Effector CD4-positive, alpha-beta T cell (primary cell): Measurements from ENCODE around the gene TCF7.

ENCODE experiments used
- DNase-seq: peaks from one replicate; pipeline ENCODE4 v3.0.0-alpha.2; 2020
- total RNA-seq: gene quantifications from one replicate; lab custom pipeline; 2026; lab: John Stamatoyannopoulos, UW

TCF7 gene
- total RNA-seq: 539 reads per million, percentile 98 among the genes with 10 or more reads in this experiment

- peak; percentile 75 for DNase-seq
Observed at GRCh38 chr5:134113902-134114875, at the start of gene TCF7. Gene TCF7, plus strand, starts transcription at chr5:134114681. Its CDS starts 226 bp downstream, at chr5:134114907.

GRCh38 chr5:134069553-134069952, 44.9 kb upstream of the TCF7 start:
- no peak for DNase-seq

DNA sequence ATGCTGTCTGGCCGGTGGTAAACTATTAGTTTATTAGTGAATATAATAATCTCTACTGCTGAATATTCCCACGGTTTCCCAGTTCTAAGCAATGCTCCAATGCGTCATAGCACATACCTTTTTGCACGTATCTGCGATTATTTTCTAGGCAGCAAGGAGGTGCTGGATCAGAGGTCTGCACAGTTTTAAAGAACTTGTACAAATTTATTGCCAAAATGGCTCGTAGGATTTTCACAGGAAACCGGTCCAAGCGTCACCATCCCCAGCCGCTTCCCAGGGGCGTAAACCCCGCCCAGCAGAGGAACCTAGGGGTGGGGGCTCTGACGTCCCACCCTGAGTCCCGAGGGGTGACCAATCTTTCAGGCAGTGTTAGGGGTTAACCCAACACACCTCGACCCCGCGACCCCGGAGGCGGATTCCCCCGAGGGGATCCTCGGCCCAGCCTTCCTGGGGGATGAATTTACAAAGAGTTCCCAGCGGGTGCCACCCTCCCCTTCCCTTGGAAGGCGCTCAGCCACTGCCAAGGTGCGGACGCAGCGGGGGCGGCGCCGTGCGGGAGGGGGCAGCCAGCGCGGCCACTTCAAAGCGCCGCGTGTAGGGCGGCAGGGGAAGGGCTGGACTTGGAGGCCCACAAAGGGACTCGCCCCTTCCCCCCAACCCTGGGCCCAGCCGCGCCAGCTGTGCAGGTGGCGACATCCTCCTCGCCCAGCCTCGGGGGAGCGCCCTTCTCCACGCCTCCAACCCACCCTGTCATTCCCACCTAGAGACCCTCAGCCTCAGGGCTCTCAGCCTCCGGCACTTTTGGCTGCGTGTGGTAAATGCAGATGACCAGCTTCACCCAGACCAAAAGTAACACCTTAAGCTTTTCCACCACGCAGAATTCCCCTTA, 43.5 kb upstream of the TCF7 start:
- DNase-seq: no peak

DNA sequence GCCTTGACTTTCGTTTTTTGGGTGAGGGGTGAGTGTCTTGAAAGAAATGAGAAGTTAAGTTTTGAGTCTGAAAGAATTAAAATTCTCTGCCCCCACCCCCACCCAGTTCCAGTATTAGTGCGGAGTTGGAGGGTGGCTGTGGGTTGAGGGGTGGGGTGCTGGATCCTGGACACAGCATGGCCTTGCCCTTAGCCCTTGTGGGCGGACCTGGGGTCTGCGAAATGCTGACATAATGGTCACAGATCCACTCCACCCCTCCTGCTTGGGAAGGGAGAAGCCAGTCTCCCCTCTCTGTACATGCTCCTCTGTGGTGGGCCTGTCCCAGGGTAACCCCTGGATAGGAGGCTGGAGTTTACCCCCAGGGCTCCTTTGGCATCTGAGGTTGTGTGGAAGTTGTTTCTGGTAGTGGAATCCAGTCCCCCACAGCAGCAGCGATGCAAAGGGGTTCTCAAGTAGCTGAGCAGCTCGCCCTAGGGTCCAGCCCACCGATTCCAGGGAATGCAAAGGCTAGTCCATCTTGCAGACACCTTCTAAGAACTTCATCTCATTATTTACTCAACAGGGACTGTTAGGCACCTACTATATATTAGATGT, 42.8 kb upstream of the TCF7 start:
- DNase-seq: no peak

DNA sequence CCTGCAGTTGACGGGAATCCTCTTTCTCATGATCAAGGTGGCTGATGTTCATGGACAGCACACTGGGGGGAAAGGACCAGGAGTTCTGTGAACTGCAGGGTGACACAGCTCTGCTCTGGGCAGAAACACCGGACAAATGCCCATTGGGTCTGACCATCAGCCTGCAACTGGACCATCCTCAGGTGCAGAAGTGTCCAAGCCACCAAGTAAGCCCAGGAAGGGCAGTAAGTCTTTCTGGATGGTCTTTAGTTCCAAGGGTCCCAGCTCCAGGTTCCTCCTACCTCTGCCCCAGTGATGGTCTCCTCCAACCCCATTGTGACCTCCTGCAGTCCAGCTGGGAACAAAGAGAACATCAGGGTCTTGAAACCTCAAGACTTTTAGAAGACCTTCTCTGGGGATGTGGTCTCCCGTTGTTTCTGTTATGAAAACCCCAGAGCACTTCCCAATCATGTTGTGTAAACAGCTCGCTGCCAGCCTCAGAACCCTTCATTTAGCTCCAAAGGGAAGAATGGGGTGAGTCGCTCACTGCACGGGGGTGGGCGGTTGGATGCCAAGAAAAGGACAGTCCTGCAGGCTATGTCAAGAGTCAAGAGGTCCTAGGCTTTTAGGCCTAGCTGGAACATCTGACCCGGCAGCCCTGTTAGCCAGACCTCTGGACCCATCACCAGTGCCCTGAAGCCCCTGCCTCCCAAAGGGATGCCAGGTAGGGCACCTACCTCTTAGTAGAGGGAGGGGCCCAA, 41.8 kb upstream of the TCF7 start:
- DNase-seq: no peak

DNA sequence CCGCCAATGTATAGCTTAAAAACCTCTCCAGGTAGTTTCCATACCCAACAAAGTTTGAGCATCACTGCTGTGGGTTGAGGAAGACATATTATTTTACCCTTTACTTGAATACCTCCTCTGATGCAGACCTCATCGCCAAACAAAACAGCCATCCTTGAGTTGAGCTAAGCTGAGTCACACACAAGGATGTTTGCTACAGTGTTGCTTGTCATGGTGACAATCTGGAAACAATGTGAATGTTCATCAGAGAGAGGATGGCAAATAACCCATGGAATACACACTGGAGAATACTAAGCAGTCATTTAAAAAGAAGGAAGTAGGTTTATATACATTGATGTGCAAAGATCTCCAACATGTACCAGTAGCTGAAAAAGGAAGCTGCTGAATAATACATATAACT, 41.1 kb upstream of the TCF7 start:
- DNase-seq: no peak

GRCh38 chr5:134075102-134075501, 39.4 kb upstream of the TCF7 start:
- no peak for DNase-seq

- no peak for DNase-seq
Observed at GRCh38 chr5:134077926-134078580, 36.4 kb upstream of the TCF7 start.

DNA sequence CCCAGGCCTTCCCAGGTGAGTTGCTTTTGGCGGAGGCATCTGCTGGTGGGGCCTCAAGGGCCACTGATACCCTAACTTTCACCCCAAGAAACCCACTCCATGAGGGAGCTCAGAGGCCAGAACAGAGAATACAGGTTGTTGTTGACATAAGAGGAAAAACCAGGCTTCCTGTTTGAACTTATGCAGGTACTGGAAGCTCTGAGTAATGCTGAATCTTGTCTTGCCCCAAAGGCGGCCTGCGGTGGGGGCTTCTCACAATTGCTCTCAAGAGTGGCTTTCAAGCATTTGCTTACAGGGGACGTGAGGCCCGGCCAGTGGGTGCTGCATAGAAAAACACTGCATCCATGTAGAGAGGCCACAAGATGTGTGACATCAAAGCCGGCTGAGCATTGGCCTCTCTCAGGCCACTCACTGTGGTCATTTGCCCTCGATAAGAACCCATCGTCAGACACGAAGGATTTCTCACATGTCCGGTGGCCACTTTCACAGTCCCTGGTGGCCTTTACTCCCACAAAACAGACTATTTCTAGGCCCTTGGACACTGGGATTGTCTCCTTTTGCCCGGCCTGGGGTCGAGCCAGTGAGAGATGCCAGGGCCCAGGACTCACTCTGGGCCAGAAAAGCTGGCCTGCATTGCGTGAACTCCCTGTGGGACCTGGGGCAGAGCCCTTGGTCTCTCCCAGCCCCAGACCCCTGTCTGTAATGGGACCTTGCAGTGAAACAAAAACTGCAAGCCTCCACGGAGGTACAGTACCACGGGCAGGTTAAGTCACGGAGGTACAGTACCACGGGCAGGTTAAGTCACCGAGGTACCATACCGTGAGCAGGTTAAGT, 34.5 kb upstream of the TCF7 start:
- peak; percentile 55 for DNase-seq

DNA sequence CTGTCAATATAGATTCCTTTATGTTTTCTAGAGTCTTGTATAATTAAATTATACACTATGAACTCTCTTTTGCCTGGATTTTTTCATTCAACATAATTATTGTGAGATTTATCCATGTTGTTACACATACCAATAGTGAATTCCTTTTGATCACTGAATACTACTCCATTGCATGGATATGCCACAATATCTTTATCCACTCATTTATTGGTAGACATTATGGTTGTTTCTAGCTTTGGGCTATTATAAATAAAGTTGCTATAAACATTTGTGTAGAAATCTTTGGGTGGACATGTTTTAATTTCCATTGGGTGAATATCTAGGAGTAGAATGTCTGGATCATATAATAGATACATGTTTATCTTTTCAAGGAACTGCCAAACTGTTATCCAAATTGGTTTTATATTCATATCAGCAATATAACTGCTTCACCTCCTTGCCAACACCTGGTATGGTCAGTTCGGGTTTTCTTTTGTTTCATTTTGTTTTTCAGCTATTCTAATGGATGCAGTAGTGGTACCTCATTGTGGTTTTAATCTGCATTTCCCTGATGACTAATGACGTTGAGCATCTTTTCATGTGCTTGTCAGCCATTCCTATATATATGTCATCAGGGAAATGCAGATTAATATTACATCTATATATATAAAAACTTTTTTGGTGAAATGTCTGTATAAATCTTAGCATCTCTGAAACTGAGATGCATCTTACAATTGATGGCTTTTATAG, 32.1 kb upstream of the TCF7 start:
- DNase-seq: no peak

- no peak for DNase-seq
Observed at GRCh38 chr5:134083517-134083916, 31.0 kb upstream of the TCF7 start.

- no peak for DNase-seq
Observed at GRCh38 chr5:134084022-134084565, 30.4 kb upstream of the TCF7 start.

- DNase-seq: no peak
Observed at GRCh38 chr5:134084570-134084969, 29.9 kb upstream of the TCF7 start.

GRCh38 chr5:134085411-134085810, 29.1 kb upstream of the TCF7 start:
- no peak for DNase-seq

GRCh38 chr5:134086225-134086942, 28.1 kb upstream of the TCF7 start:
- no peak for DNase-seq

DNA sequence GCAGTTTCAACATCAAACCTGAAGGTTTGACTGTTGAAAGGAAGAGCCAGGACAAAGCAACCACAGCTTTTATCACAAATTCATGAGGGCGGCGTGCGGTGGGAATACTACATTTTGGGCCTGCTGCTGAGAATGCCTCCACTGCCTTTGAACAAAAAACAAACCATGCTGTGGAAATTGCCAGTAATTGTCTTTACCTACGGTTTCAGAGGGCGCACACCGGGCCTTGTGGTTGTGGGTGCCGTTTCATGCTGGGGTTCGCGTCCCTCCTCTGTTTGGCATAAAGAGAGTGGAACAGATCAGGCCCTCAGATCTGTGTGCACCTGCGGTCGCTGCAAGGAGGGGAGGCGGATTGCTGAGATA, 27.6 kb upstream of the TCF7 start:
- DNase-seq: peak; percentile 60

- DNase-seq: no peak
Observed at GRCh38 chr5:134088291-134088690, 26.2 kb upstream of the TCF7 start.

- no peak for DNase-seq
Observed at GRCh38 chr5:134088994-134089560, 25.4 kb upstream of the TCF7 start.

GRCh38 chr5:134090522-134090921, 24.0 kb upstream of the TCF7 start:
- DNase-seq: peak; percentile 37
